ENCODE data around the gene CENPV.

GRCh38 chr17:16300554-16300953, 52.7 kb downstream of the CENPV start:
- TF ChIP-seq, protein P1, sequence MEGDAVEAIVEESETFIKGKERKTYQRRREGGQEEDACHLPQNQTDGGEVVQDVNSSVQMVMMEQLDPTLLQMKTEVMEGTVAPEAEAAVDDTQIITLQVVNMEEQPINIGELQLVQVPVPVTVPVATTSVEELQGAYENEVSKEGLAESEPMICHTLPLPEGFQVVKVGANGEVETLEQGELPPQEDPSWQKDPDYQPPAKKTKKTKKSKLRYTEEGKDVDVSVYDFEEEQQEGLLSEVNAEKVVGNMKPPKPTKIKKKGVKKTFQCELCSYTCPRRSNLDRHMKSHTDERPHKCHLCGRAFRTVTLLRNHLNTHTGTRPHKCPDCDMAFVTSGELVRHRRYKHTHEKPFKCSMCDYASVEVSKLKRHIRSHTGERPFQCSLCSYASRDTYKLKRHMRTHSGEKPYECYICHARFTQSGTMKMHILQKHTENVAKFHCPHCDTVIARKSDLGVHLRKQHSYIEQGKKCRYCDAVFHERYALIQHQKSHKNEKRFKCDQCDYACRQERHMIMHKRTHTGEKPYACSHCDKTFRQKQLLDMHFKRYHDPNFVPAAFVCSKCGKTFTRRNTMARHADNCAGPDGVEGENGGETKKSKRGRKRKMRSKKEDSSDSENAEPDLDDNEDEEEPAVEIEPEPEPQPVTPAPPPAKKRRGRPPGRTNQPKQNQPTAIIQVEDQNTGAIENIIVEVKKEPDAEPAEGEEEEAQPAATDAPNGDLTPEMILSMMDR (IDR thresholded peaks at IDR 0.05; ENCODE audit: insufficient read depth, low read depth, low read length): no peak
- no peak for TF ChIP-seq EZH2 (IDR thresholded peaks at IDR 0.05; ENCODE audit: insufficient read depth, low read length)
